ENCODE data around the gene MAGEB6.
"Not testable (repeated sequence)": the region's sequence is repeated elsewhere in the genome, so short reads cannot be mapped to it uniquely, and the experiment has no call there.

Gene MAGEB6, protein sequence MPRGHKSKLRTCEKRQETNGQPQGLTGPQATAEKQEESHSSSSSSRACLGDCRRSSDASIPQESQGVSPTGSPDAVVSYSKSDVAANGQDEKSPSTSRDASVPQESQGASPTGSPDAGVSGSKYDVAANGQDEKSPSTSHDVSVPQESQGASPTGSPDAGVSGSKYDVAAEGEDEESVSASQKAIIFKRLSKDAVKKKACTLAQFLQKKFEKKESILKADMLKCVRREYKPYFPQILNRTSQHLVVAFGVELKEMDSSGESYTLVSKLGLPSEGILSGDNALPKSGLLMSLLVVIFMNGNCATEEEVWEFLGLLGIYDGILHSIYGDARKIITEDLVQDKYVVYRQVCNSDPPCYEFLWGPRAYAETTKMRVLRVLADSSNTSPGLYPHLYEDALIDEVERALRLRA

DNA sequence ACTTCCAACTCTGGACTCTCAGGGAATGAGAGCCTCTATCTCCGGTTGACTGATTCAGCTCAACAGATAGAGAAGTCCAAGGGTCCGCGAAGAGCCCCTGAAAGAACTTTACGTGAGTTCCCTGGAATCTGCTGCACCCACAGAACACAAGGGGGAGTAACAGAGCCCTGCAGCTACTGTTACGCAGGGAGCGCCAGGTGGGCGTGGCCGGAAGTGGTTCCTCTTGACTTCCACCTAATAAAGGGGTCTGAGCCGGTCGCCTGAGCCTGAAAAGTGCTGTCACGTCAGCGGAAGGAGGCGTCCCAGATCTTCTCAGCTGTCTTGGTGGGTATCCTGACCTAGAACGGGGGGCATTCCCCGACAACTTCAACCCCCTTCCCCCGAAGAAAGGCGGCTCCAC, at the start of gene MAGEB6:
TSS of gene MAGEB6 (plus strand) at position 237 of the 400 bp plus-strand sequence. CDS start 1,407 bp downstream, outside the sequence.
- no peak for DNase-seq

DNA sequence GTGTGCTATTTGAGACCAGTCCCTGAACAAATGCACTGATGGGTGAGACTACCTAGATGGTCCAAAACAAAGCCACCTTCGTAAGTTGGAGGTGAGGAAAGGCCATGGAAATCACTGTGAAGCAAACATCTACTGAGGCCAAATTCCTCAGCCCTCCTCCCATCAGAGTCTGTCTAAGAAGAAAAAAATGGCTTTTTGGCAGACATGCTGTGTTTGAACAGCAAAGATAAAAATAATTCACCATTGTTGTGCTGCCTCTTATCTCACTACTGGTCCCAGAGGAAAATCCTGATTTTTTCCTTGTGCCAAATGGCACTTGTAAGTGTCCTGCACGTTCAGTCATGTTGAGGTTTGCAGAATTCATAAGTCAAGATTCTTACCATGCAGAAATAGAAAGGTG, 46.2 kb upstream of the MAGEB6 start:
- no peak for DNase-seq

DNA sequence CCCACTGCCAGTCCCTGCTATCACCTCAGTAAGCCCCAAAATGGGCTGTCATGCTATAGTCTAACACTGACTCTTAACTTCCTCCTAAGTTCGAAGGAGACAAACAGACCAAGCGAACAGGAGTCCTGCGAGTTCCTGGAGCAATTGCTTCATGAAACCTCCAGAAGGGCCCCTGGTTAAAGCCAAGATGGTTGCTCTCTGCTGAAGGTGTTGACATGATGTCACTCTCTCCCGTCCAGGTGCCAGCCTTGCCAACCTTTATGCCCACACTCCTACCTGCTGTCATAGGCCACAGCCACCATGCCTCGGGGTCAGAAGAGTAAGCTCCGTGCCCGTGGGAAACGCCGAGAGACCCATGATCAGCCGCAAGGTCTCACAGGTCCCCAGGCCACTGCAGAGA, 31.9 kb upstream of the MAGEB6 start, which contains the start of gene MAGEB6B:
TSS of gene MAGEB6B (plus strand) at position 301 of the 400 bp plus-strand sequence. CDS start at position 301, 0 bp downstream.
- DNase-seq = no peak

DNA sequence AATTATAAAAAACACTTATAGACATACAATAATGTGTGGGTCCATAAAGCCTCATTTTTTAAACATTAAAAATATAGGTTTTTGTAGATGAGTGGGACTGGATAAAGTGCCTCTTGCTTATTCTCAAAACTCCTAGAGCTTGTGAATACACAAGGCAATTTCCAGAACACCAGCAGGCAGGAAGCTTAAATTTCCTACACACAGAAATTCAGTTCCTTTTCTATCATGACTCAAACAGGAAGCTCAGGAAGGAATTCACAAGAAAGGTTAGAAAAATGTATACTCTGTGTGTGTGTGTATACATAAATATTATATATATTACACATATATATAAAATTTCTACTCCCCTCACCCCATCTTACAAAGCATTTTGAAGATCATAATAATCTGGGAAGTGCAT, 11.3 kb downstream of the MAGEB6 start:
- no peak for DNase-seq

DNA sequence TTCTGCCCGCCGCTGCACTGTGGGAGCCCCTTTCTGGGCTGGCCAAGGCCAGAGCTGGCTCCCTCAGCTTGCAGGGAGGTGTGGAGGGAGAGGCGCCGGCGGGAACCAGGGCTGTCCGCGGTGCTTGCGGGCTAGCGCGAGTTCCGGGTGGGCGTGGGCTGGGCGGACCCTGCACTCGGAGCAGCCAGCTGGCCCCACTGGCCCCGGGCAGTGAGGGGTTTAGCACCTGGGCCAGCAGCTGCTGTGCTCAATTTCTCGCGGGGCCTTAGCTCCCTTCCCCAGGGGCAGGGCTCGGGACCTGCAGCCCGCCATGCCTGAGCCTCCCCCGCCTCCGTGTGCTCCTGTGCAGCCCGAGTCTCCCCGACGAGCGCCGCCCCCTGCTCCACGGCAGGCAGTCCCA, 12.5 kb downstream of the MAGEB6 start:
- not testable (repeated sequence) for DNase-seq

DNA sequence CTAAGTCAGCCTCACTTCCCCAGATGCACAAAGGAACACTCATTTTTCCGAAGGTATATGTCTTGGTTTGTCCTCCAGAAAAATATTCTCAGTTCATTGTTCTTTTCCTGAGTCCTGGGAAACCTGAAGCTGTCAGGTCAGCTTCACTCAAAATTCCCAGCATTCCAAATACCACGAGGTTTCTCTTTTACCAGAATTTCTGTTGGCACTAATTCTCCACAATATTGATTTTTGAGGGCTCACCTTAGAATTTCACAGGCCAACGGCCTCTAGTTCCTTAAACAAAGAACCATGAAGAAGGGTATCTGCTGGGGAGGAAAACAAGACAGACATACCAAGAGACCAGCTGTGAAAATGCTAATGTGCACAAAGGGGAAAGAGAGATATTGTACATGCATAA, 15.8 kb downstream of the MAGEB6 start:
- no peak for DNase-seq

DNA sequence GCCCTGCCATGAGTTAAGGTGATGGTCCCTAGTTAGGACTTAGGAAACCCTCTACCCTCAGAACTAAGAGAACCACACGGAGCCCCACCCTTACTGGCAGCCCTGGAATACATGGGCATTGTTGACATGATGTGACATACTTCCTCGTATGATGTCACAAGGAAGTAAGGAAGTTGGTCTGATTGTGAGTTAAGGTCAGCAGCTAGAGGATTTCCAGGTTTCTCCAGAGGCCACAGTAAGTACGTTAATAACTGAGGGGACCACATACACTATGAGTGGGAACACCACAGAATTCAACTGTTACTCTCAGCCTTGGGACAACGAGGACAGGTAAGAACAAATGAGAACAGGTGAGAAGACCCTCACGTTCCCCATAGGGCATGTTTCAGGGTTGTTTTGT, 23.6 kb downstream of the MAGEB6 start, which contains the start of gene MAGEB5:
TSS of gene MAGEB5 (plus strand) at position 301 of the 400 bp plus-strand sequence. CDS start 1,133 bp downstream, outside the sequence.
- no peak for DNase-seq

DNA sequence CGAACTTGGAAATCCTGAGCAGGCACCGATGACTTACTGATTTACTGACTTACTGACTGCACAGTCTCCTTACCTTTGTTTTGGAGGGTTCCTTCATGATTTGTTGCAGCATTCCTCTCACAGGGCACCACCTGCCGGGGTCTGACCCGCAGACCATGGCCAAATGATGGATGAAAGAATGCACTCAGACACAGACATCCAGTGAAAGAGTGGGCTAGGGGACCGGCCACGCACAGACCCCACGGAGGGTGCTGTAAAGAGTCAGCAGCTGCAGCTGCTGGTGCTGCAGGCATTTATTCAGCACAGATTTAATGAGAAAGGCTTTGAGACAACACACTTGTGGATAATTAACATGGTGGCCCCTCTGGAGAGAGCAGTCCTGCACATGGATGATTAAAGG, 27.1 kb downstream of the MAGEB6 start:
- DNase-seq = no peak

DNA sequence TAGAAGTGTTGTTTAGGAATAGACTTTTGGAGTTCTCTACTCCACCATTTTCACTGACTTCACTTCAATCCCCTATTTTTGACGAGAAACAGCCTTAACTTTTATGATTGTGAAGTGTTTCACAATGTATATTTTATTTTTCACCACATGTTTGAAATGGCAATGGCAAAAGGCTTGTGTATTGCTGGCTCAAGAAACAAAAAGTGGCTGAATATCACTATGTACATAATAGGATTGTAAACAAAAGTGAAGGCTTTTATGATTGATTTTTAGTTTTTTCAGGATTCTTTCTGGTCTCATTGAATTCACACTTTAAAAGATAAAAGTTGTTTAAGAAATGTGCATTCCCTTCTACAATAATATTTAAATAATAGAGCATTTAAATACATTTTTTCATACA, 41.9 kb downstream of the MAGEB6 start:
- no peak for DNase-seq
